Measurements from ENCODE around the gene SELENOO. TPM values are rescaled to one million over a fixed set of nuclear protein-coding genes. Genes with fewer than 3 reads are reported as not detected.

Gene SELENOO
- total and polyA plus RNA-seq, 2 donors from 2014 or later: 19.7 to 42.8 TPM

- no peaks in the 10 kb centered on the region for H3K9me3 ChIP-seq (ENCODE audit: control insufficient read depth in 2 of 3, insufficient read depth in 1 of 3, low read length in 3 of 3)
- no peak overlapping the region for H3K9ac ChIP-seq (ENCODE audit: low read length in 3 of 3)
- H3K4me3 ChIP-seq (ENCODE audit: low read length in 3 of 3): peak overlapping the region in 1 of 3 donors; percentile 54
- H3K4me1 ChIP-seq (ENCODE audit: control insufficient read depth in 2 of 3, insufficient read depth in 2 of 3, low read depth in 1 of 3, low read length in 3 of 3): peaks cover 0 to 4% (median 0%) of the 10 kb centered on the region in 3 donors
- peak in 2 of 5 donors; percentile 61 to 79 for DNase-seq
- H3K27ac ChIP-seq (ENCODE audit: low read depth in 2 of 2, low read length in 2 of 2): no peak overlapping the region
- no peaks in the 10 kb centered on the region for H3K36me3 ChIP-seq (ENCODE audit: control insufficient read depth in 2 of 3, insufficient read depth in 3 of 3, low read length in 3 of 3)
- H3K27me3 ChIP-seq (ENCODE audit: control insufficient read depth, insufficient read depth, low read length): peaks cover 3% of the 10 kb centered on the region
- TF ChIP-seq, protein P1, sequence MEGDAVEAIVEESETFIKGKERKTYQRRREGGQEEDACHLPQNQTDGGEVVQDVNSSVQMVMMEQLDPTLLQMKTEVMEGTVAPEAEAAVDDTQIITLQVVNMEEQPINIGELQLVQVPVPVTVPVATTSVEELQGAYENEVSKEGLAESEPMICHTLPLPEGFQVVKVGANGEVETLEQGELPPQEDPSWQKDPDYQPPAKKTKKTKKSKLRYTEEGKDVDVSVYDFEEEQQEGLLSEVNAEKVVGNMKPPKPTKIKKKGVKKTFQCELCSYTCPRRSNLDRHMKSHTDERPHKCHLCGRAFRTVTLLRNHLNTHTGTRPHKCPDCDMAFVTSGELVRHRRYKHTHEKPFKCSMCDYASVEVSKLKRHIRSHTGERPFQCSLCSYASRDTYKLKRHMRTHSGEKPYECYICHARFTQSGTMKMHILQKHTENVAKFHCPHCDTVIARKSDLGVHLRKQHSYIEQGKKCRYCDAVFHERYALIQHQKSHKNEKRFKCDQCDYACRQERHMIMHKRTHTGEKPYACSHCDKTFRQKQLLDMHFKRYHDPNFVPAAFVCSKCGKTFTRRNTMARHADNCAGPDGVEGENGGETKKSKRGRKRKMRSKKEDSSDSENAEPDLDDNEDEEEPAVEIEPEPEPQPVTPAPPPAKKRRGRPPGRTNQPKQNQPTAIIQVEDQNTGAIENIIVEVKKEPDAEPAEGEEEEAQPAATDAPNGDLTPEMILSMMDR (IDR thresholded peaks at IDR 0.05; ENCODE audit: borderline replicate concordance, extremely low read depth, insufficient read depth): no peak
- intact Hi-C loops (cut with DNase I): no loop called here
- FAIRE-seq: no peak
Observed at GRCh38 chr22:50171319-50171964, 29.4 kb upstream of the SELENOO start.

- FAIRE-seq: no peak
Observed at GRCh38 chr22:50171965-50172421, 28.8 kb upstream of the SELENOO start.

DNA sequence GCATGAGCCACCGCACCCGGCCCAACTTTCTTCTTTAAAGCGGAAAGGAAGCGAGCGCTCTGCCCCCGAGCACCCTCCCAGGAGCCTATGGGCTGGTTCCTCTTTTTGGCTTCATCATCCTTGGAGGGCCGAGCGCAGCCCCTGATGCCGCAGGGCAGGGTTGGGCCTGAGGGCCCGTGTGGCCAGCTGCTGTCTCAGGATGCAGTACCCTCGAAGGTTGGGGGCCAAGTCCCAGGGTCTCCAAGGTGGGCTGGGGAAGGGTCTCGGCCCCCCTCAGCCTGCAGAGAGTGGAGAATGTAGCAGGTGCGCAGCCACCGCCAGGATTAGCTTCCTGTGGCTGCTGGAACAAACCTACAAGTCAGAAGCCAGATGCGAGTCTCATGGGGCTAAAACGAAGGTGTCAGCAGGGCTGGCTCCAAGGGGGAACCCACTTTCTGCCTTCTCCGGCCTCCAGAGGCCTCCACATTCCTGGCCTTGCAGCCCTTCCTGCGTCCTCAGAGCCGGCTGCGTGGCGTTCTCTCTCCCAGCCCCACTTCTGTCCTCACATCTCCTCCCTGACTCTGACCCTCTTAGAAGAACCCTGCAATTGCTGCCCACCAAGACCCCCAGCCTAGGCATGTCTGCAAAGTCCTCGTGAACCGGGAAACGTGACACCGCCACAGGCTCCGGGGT, 27.4 kb upstream of the SELENOO start:
- Histone ChIP-seq H3K4me1 (ENCODE audit: control insufficient read depth in 2 of 3, insufficient read depth in 2 of 3, low read depth in 1 of 3, low read length in 3 of 3) (peaks cover 0 to 4% (median 0%) of the 10 kb centered on the region in 3 donors), H3K27me3 (ENCODE audit: control insufficient read depth, insufficient read depth, low read length) (peaks cover 3% of the 10 kb centered on the region), H3K4me3 (ENCODE audit: low read length in 3 of 3) (no peak overlapping the region), H3K9ac (ENCODE audit: low read length in 3 of 3) (no peak overlapping the region), H3K36me3 (ENCODE audit: control insufficient read depth in 2 of 3, insufficient read depth in 3 of 3, low read length in 3 of 3) (no peaks in the 10 kb centered on the region), H3K27ac (ENCODE audit: low read depth in 2 of 2, low read length in 2 of 2) (no peak overlapping the region), H3K9me3 (ENCODE audit: control insufficient read depth in 2 of 3, insufficient read depth in 1 of 3, low read length in 3 of 3) (no peaks in the 10 kb centered on the region)
- FAIRE-seq (no peak), DNase-seq (peak in 2 of 5 donors; percentile 27 to 71)
- intact Hi-C loops (cut with DNase I): no loop called here
- TF ChIP-seq, protein P1 (IDR thresholded peaks at IDR 0.05; ENCODE audit: borderline replicate concordance, extremely low read depth, insufficient read depth): no peak

More at GRCh38 chr22:50171965-50172421, 28.8 kb upstream of the SELENOO start:
- Histone ChIP-seq H3K27ac (ENCODE audit: low read depth in 2 of 2, low read length in 2 of 2) (no peak overlapping the region), H3K27me3 (ENCODE audit: control insufficient read depth, insufficient read depth, low read length) (peaks cover 3% of the 10 kb centered on the region), H3K4me3 (ENCODE audit: low read length in 3 of 3) (no peak overlapping the region), H3K9ac (ENCODE audit: low read length in 3 of 3) (no peak overlapping the region), H3K36me3 (ENCODE audit: control insufficient read depth in 2 of 3, insufficient read depth in 3 of 3, low read length in 3 of 3) (no peaks in the 10 kb centered on the region), H3K4me1 (ENCODE audit: control insufficient read depth in 2 of 3, insufficient read depth in 2 of 3, low read depth in 1 of 3, low read length in 3 of 3) (peaks cover 0 to 4% (median 0%) of the 10 kb centered on the region in 3 donors), H3K9me3 (ENCODE audit: control insufficient read depth in 2 of 3, insufficient read depth in 1 of 3, low read length in 3 of 3) (no peaks in the 10 kb centered on the region)
- peak in 1 of 5 donors; percentile 36 for DNase-seq
- TF ChIP-seq, protein P1 (IDR thresholded peaks at IDR 0.05; ENCODE audit: borderline replicate concordance, extremely low read depth, insufficient read depth): no peak
- intact Hi-C loops (cut with DNase I): no loop called here
